NK-92 (cell line): ENCODE results near the gene HINT3.
"Not testable (repeated sequence)": the region's sequence is repeated elsewhere in the genome, so short reads cannot be mapped to it uniquely, and the experiment has no call there.

Source experiments
- DNase-seq: peaks from one replicate; lab custom pipeline; 2025; ENCODE audit not compliant: unreplicated experiment; lab: John Stamatoyannopoulos, UW

The HINT3 gene

DNA sequence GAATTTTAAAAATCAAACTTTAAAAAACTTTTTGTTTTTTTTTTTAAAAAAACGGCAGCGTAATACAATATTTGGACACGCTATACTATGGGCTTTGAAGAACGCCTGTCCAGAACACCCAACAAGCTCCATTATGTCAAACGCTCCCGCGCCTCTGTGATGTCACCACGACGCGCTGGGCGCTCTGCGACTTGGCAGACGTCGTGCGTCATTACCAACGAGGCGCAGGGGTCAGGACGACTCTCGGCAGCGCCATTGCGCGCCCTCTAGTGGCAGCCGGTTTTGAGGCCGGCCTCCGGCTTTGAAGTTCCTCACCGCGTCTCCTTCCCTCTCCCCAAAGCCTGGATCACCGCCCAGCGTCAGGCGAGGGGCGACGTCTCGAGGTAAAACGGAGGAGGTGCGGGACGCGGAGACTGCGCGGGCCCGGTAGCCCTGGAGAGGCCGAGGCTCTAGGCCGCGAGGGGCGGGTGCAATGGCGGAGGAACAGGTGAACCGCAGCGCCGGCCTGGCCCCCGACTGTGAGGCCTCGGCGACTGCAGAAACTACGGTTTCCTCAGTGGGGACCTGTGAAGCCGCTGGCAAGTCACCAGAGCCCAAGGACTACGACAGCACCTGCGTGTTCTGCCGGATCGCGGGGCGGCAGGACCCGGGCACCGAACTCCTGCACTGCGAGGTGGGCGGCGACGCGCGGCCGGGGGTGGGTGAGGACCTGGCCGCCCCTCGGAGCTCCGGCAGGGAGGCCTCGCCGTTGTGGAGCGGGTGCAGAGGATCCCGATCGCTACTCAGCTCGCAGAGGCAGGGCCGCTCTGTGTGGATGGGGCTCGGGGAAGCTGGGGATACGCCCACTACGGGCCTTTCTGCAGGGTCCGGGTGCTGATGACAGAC is at the start of gene HINT3:
HINT3 (plus strand) TSS at position 265 of the 885 bp plus-strand sequence; CDS start at position 473, 208 bp downstream.
- DNase-seq: peak; percentile 77

DNA sequence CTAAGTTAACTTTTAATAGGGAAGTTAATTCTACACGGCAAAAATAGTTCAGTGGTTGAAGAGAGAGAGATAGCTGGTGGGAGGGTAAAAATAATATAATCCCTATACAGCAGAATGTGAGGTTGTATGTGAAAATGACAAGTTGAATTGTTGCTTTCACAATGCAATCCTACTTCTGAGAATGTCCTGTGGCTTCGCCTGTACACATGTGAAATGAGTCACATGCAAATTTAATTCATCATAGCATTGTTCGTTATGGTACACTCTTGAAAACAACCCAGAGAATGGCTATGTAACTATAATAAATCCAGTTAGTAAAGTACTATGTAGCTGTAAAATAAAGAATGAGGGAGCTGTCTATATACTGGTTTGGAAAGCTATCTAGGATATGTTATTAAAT is 46.0 kb upstream of the HINT3 start:
- no peak for DNase-seq

DNA sequence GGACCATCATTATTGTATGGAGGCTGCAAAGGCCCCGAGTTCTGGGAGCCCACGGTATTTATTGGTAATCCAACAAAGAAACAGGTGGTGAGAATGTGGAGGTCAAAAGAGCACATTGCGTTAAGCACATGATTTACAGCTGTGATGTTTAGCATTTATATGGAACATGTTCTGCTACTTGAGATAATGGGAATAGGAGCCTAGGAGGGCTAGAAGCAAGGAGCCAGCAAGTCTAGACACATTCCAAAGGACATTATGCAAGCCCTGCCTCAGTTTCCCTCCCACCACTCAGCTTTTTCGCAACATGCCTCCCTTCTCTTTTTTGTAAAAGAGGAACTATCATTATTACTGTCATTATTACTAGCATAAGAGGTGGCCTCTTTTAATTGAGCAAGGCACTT is 45.5 kb upstream of the HINT3 start:
- DNase-seq: not testable (repeated sequence)

DNA sequence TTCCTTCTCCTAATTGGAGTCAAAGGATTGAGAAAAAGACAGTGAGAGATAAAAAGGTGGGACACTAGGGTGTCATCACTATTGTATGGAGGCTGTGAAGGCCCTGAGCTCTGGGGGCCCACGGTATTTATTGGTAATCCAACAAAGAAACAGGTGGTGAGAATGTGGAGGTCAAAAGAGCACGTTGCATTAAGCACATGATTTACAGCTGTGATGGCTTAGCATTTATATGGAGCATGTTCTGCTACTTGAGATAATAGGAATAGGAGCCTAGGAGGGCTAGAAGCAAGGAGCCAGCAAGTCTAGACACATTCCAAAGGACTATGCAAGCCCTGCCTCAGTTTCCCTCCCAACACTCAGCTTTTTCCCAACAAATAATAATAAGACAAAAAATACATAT is 44.1 kb upstream of the HINT3 start:
- not testable (repeated sequence) for DNase-seq

DNA sequence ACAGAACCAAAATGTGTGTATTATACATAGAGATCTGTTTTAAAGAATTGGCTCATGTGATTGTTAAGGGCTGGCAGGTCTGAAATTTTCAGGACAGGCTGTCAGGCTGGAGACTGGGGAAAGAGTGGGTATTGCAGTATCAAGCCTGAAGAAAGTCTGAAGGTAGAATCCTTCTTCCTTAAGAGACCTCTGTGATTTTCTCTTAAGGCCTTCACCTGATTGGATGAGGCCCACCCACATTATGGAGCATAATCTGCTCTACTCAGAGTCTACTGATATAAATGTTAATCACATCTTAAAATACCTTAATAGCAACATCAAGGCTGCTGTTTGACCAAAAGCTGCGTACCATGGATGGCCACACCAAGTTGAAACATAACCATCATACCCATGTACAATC is 43.4 kb upstream of the HINT3 start:
- no peak for DNase-seq

DNA sequence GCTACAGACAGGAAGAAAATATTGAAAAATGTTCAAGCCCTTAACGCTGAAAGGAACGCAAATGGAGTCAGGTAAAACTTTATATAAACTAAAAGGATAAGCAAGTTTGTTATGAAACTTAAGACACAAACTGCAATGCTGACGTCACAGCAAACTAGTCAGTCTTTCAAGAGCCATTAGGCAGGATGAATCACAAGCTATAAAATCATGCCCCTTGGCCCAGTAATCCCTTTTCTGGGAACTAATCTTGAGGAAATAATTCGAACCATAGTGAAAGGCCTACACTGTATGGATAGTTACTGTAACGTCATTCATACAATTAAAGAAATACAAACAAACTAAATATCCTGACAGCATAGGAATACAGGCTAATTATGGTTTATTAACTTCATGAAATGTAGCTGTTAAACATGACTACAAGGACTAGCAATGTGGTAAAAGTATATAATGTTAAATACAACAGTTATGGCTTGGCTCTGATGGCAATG is 42.7 kb upstream of the HINT3 start:
- DNase-seq: no peak

DNA sequence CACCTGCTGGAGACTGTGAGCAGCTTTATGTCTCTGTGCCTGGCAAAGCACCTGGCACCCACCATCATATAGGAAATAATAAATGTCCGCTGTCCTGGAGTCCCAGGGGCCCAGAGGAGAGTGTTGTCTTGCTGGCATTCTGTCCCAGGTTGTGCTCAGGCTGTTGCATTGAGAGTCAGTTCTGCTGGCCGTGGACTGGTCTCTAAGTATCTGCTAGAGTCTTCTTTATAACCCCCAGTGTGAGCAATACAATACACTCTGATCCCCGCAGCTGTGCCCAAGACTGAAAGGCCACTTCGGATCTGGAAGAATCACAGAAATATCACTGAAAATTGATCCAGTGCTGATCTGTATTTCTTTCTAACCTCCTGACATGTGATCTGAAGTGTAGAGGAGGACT is 38.3 kb upstream of the HINT3 start:
- DNase-seq: no peak

DNA sequence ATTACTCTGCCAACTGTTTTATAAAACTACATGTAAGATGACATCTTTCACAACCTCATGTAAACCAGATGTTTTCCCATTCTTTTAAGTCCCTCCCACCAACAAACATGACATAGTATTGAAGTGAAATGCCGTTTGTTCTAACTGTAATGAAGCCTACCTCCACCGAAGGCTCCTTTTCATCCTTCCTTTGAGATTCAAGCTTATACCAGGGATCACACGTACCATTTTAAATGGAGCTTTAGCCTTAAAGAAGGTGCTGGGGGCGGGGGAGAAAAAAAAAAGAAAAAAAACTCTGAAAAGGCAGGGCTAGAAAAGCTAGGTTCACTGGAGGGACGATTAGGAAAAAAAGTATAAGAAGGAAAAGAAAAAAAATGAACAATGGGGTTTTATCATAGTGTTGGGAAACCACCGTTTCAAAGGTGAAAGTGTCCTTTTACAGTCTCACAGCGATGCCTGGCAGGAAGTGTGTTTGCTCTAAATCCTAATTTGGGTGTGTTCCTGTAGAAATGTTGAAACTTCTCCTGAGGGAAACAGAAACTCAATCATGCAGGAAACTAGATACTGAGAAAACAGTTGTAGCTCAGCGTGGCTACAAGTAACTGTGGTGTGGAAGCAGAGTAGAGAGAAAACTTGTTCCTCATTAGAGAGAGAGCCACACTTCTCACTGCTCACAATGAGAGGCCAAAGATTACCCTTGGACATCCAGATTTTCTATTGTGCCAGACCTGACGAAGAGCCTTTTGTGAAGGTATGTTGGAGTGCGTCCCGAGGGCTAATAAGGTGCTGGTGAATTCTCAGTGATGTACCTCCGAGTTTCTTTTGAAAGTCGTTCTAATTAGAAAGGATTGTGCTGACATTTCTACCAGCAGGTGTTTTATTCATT is 37.6 kb upstream of the HINT3 start:
- no peak for DNase-seq

DNA sequence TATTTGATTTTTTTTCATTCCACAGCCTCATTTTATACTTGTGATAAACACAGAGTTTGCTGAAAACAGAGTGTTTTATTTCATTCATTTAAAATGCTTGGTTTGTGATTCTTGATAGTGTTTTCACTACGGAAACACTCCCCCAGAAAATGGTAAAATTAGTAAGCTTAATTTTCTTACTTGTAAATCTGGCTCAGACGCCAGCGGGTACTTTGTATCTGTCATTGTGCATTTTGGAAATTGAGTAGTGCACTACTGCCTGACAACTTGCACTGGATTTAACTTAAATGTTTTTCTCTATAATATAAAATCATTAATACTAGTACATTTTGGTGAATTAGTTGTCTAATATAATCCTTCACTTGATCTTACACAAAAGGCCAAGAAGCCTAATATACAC is 37.0 kb upstream of the HINT3 start:
- no peak for DNase-seq

DNA sequence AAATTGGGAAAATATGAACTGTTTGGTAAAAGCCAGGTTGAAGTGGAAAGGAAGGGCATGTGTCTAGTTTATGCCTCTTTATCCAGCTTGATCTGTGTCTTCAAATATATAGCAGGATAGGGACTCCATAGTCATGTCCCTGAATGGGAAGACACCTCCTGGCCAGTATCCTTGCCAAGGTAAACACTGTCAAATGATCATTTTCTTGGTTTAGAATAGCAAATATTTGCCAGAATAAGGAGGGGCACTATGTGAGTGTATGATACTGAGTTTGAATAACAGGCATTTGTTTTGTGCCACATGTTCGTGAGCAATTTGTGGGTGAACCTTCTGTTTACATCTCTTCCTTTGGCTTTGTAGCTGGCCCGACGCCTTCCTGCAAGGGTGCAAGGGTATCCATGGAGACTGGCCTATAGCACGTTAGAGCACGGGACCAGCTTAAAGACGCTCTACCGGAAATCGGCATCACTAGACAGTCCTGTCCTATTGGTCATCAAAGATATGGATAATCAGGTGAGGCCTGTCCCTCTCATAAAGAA is 34.2 kb upstream of the HINT3 start:
- no peak for DNase-seq

DNA sequence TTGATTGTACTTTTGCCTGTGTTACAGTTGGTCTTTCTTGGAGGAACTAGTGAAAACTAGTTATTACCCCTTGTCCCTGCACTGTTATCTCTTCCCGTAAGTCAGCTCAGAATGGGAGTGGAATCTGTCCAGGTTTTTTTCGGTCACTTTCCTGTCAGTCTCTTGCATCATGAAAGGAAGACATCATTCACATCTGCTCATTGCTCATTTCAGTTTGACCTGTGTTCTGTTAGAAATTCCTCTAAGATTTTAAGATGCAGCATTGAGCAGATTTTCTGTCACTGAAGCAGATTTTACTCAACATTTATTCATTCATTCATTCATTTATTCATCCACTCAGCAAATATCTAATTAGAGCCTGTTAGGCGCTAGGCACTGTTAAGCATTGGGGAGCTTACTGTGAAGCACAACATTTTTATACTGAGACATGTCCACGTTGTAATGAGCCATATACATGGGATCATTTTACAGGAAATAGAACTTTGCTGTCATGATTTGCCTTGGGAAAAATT is 33.1 kb upstream of the HINT3 start:
- no peak for DNase-seq

DNA sequence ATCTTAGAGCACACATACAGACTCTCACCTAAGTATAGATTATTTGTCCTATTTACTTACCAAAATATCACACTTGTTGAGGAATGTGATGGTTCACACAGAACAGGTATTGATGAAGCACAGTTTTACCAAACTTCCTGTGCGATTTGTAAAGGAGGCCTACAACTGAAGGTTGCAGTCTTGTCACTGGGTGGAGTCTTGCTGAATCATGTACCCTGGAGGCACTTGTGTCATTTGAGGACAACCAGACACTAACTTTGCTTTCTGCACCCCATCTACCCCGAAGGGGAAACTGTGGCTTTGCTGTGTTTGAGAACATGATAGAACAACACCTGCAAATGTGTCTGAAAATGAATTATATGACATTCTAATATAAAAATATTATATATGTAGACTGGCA is 32.4 kb upstream of the HINT3 start:
- DNase-seq: no peak

DNA sequence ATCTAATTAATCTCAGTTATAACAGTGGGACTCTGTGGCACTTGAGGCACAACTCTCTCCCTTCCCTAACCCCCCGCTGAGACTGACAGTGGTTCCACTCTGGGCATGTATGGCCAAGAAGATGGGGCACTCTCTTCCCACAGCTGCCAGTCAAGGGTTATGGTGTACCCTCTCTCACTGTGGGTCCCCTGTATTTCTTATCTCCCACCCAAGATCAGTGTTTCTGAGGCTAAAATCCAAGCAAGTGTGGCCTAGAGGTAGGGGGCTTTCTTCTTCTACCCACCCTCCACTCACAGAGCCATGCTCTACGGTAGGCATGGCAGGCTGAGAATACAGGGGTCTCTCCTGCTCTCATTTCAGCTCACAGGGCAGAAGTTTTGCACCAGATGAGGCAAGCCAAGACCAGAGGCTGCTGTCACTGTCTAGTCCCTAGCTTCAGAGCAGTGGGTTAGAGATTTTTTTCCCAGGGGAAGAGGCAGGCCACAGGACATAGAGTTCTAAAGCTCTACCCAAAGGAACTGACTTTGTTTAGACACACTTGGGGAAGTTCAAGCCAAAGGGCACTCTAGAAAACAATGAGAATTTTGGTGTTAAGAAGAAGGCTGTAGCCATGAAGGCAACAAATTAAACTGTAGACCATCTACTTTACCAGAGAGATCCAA is 31.7 kb upstream of the HINT3 start:
- DNase-seq: no peak

DNA sequence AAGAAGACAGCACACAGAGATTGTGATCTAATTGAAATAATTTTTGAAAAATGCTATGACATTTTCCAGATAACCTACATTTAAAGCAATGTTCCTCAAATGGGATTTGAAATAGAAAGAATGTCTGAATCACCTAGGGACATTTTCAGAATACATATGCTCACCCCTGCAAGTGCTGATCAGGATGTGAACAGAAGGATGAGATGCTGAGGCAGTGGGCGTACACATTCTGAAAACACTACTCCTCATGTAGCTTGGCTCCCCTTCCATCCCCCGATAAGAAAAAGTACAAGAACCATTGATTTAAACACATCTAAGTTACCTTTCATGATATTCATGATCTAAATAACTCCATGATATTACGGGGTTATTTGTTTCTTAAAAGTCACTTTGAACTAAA is 29.9 kb upstream of the HINT3 start:
- no peak for DNase-seq

DNA sequence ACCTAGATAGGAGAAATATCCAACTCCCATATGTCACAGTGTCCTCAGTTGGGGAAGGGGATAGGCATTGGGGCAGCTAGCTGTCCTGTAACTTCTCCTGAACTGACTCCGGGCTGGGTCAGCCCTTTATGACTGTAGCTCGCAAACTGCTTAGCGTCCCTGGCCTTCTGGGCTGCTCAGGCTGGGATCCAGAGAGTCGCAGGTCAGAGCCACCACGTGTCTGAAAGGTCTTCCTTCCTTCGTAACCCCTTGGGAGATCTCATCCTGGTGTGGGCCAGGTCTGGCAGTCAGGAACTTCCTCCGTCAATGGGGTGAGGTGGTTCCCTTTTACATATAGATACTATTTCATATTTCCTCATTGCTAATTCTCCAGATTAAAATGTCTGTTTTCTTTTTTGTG is 28.8 kb upstream of the HINT3 start:
- DNase-seq: no peak

DNA sequence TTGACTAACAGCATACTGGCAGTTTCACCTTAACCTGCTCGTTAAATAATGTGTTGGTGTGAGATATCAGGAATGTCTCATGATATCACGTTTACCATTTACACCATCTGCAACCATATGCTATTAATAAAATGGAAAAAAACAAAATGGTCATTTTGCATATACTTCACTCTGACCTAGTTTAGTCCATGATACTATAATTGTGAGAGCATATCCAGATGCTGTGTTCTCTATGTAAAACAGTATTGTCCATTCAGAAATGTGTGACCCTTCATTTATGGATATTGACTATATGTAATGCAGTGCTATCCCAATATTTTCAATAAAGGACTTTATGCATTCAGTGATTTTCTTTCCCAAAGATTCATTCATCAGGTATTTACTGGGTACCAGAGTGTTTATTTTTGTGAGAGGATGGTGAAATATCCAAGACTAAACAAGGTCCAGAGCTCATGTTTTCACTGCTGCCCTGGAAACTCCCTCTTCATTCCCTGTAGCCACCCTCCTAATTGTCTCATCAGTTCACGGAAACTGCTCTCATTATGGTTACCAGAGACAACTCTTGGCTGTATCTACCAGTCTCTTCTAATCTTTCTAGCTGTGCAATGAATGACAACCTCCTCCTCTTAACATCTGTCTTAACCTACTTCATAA is 25.7 kb upstream of the HINT3 start:
- DNase-seq: no peak

DNA sequence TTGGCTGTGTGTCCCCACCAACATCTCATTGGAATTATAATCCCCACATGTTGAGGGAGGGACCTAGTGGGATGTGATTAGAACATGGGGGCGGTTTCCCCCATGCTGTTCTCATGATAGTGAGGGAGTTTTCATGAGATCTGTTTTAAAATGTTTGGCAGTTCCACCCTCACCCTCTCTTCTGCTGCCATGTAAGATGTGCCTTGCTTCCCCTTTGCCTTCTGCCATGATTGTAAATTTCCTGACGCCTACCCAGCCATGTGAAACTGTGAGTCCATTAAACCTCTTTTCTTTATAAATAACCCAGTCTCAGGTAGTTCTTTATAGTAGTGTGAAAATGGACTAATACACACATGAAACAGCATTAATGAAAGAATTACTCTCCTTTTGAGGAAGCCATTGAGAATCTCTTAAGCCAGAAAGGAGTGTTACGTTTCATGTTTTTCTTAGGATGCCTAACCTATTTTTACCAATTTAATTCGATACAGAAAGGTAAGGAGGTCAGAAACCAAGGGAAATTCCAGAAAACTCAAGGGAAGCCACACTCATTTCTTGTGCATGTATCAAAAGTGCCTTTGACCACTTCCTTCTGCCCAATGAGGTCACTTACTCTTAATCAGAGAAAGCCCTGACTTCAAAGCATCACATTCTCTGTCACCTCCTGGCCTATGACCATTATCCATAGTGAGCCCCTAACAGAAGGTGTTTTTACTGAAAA is 24.7 kb upstream of the HINT3 start:
- no peak for DNase-seq

DNA sequence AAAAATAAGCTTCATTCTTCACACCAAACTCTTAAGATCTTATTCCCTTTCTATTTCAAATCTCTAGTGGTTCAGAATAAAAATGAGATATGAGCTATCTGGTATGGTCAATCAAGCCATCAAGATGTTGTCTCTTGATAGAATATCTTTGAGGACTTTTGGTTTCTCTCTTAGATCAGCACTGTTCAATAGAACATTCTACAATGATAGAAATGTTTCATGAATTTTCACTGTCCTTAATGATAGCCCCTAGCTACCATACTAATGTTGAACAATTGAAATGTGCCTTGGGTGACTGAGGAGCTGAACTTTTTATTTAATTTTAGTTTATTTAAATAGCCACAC is 24.1 kb upstream of the HINT3 start:
- DNase-seq: no peak

DNA sequence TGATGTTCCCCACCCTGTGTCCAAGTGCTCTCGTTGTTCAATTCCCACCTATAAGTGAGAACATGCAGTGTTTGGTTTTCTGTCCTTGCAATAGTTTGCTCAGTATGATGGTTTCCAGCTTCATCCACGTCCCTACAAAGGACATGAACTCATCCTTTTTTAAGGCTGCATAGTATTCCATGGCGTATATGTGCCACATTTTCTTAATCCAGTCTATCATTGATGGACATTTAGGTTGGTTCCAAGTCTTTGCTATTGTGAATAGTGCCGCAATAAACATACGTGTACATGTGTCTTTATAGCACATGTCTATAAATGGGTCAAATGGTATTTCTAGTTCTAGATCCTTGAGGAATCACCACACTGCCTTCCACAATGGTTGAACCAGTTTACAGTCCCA is 21.1 kb upstream of the HINT3 start:
- DNase-seq: not testable (repeated sequence)

DNA sequence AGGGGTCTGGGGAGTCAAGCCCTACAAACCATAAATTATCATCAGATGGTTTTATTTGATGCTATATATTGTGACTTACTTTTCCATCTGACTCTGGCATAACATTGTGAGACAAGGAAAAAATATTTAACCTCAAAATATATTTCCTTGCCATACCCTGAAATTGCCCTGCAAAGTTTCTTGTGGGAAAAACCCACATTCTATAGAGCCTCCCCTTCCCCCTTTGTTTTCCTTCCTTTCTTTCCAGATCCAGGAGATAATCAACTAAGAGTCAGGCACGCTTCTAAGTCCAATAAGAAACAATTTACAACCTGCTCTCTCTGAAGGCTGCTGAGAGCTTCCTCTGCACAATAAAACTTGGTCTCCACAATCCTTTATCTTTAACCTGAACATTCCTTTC is 17.5 kb upstream of the HINT3 start:
- no peak for DNase-seq
